ENCODE results near the gene TRIP4.
A peak's percentile ranks its signal among the peaks of the same experiment; 100 is the strongest.

Gene TRIP4

GRCh38 chr15:64454282-64454681 is 66.6 kb downstream of the TRIP4 start:
- no peak for TF ChIP-seq ZFX (IDR thresholded peaks at IDR 0.05; ENCODE audit: borderline replicate concordance)
- no peak for TF ChIP-seq CTCF (IDR thresholded peaks at IDR 0.05)
- H3K27ac ChIP-seq, result no peak overlapping the region

GRCh38 chr15:64455961-64456371 is 68.3 kb downstream of the TRIP4 start:
- TF ChIP-seq CTCF (IDR thresholded peaks at IDR 0.05) (no peak), ZFX (IDR thresholded peaks at IDR 0.05; ENCODE audit: borderline replicate concordance) (no peak)
- H3K27ac ChIP-seq, result no peak overlapping the region

- TF ChIP-seq ZFX (IDR thresholded peaks at IDR 0.05; ENCODE audit: borderline replicate concordance) (no peak), CTCF (IDR thresholded peaks at IDR 0.05) (no peak)
- no peak overlapping the region for H3K27ac ChIP-seq
Observed at GRCh38 chr15:64456634-64457108, 69.0 kb downstream of the TRIP4 start.

GRCh38 chr15:64459066-64459781 is 71.6 kb downstream of the TRIP4 start:
- H3K27ac ChIP-seq, result no peak overlapping the region
- TF ChIP-seq CTCF (IDR thresholded peaks at IDR 0.05), result no peak
- TF ChIP-seq ZFX (IDR thresholded peaks at IDR 0.05; ENCODE audit: borderline replicate concordance), result no peak

- H3K27ac ChIP-seq, result peak within 1 kb of the TSS; percentile 77
- TF ChIP-seq ZFX (IDR thresholded peaks at IDR 0.05; ENCODE audit: borderline replicate concordance) (no peak), CTCF (IDR thresholded peaks at IDR 0.05) (no peak)
Observed at GRCh38 chr15:64460206-64460723, 72.6 kb downstream of the TRIP4 start, which contains the start of gene ZNF609. ZNF609 (plus strand) TSS chr15:64460578; CDS start chr15:64499420, 38,842 bp downstream.

GRCh38 chr15:64460724-64461720 is 73.4 kb downstream of the TRIP4 start:
- H3K27ac ChIP-seq, result peak overlapping the region; percentile 77
- TF ChIP-seq ZFX (IDR thresholded peaks at IDR 0.05; ENCODE audit: borderline replicate concordance), result no peak
- TF ChIP-seq CTCF (IDR thresholded peaks at IDR 0.05), result no peak
